ENCODE measurements around the gene UBE2QL1. TPM values are rescaled to one million over a fixed set of nuclear protein-coding genes. Genes with fewer than 3 reads are reported as not detected.

The UBE2QL1 gene
- total RNA-seq, 1 donor from 2014 or later: not detected

- Histone ChIP-seq H3K4me1 (no peaks in the 10 kb centered on the region), H3K4me3 (no peak overlapping the region), H3K27ac (no peak overlapping the region), H3K36me3 (no peaks in the 10 kb centered on the region), H3K9me3 (no peaks in the 10 kb centered on the region), H3K27me3 (ENCODE audit: low read depth) (peaks cover 6% of the 10 kb centered on the region)
- DNase-seq (no peak), ATAC-seq (no peak)
- TF ChIP-seq CTCF (IDR thresholded peaks at IDR 0.05): no peak
- intact Hi-C loops (cut with DNase I): no loop called here
These were observed 47.0 kb downstream of the UBE2QL1 start for GRCh38 chr5:6495433-6496206.

- intact Hi-C loops (cut with DNase I): no loop called here
- TF ChIP-seq CTCF (IDR thresholded peaks at IDR 0.05): no peak
These were observed 47.5 kb downstream of the UBE2QL1 start for GRCh38 chr5:6496207-6496584.

GRCh38 chr5:6496636-6497035 lies 48.0 kb downstream of the UBE2QL1 start:
- H3K27ac ChIP-seq: no peak overlapping the region
- no peaks in the 10 kb centered on the region for H3K4me1 ChIP-seq
- TF ChIP-seq CTCF (IDR thresholded peaks at IDR 0.05): no peak
- no peaks in the 10 kb centered on the region for H3K36me3 ChIP-seq
- H3K9me3 ChIP-seq: no peaks in the 10 kb centered on the region
- no peak for DNase-seq
- no peak overlapping the region for H3K4me3 ChIP-seq
- peaks cover 6% of the 10 kb centered on the region for H3K27me3 ChIP-seq (ENCODE audit: low read depth)
- intact Hi-C loops (cut with DNase I): no loop called here
- ATAC-seq: no peak

More at GRCh38 chr5:6496207-6496584, 47.5 kb downstream of the UBE2QL1 start:
- ATAC-seq (no peak), DNase-seq (no peak)
- H3K27me3 ChIP-seq (ENCODE audit: low read depth): peaks cover 6% of the 10 kb centered on the region
- no peak overlapping the region for H3K27ac ChIP-seq
- no peaks in the 10 kb centered on the region for H3K36me3 ChIP-seq
- no peaks in the 10 kb centered on the region for H3K4me1 ChIP-seq
- no peaks in the 10 kb centered on the region for H3K9me3 ChIP-seq
- no peak overlapping the region for H3K4me3 ChIP-seq

- DNase-seq: no peak
- H3K36me3 ChIP-seq: no peaks in the 10 kb centered on the region
- ATAC-seq: no peak
- H3K9me3 ChIP-seq: no peaks in the 10 kb centered on the region
- intact Hi-C loops (cut with DNase I): no loop called here
- H3K27ac ChIP-seq: no peak overlapping the region
- no peak for TF ChIP-seq CTCF (IDR thresholded peaks at IDR 0.05)
- peaks cover under 1% of the 10 kb centered on the region for H3K27me3 ChIP-seq (ENCODE audit: low read depth)
- H3K4me1 ChIP-seq: no peaks in the 10 kb centered on the region
- no peak overlapping the region for H3K4me3 ChIP-seq
These were observed 48.6 kb downstream of the UBE2QL1 start for GRCh38 chr5:6497262-6497661.

- intact Hi-C loops (cut with DNase I): no loop called here
- Histone ChIP-seq H3K27ac (no peak overlapping the region), H3K9me3 (no peaks in the 10 kb centered on the region), H3K4me1 (no peaks in the 10 kb centered on the region), H3K27me3 (ENCODE audit: low read depth) (no peaks in the 10 kb centered on the region), H3K4me3 (no peak overlapping the region), H3K36me3 (no peaks in the 10 kb centered on the region)
- no peak for ATAC-seq
- TF ChIP-seq CTCF (IDR thresholded peaks at IDR 0.05): no peak
- no peak for DNase-seq
These were observed 50.3 kb downstream of the UBE2QL1 start for GRCh38 chr5:6498968-6499367.
